Peyer's patch (tissue), 4 donors: Measurements from ENCODE around the gene DNAJB4.

ENCODE experiments used
- POLR2A ChIP-seq, 2 donors: fragments of 450-650 bp; IDR thresholded peaks; one replicate each; pipeline ENCODE4 v1.5.1; 2017; ENCODE audit warnings: antibody characterized with exemption in 2 of 2, mild to moderate bottlenecking in 2 of 2, moderate library complexity in 2 of 2
- TF ChIP-seq, protein P1 (sequence below), 6 experiments: fragments of 450-650 bp in 4 of 6; fragments of 200-600 bp in 2 of 6; sonication (generic) in 1 of 6; IDR thresholded peaks; one replicate each; pipeline ENCODE4 v1.5.1; 2017 to 2019; ENCODE audit warnings: antibody characterized with exemption in 6 of 6, mild to moderate bottlenecking in 3 of 6, moderate library complexity in 1 of 6

DNA sequence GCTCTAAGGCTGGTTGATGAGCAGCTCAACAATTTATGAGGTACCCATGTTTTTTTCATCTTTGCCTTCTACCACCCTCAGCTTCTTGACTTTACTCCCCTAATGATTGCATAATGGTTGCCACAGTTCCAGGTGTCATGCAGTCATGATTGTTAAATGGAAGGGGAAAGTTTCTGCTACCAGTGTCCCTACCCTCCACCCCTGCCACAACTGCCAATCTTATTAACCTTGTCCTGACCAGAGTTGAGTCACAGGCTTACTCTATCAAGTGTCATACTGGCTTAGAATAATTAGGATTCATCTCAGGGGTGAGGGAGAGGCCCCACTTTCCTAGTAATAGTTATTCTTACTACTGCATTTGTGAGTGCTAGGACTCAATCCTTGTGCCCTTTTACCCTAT, 17.9 kb upstream of the DNAJB4 start:
- TF ChIP-seq, protein P1, sequence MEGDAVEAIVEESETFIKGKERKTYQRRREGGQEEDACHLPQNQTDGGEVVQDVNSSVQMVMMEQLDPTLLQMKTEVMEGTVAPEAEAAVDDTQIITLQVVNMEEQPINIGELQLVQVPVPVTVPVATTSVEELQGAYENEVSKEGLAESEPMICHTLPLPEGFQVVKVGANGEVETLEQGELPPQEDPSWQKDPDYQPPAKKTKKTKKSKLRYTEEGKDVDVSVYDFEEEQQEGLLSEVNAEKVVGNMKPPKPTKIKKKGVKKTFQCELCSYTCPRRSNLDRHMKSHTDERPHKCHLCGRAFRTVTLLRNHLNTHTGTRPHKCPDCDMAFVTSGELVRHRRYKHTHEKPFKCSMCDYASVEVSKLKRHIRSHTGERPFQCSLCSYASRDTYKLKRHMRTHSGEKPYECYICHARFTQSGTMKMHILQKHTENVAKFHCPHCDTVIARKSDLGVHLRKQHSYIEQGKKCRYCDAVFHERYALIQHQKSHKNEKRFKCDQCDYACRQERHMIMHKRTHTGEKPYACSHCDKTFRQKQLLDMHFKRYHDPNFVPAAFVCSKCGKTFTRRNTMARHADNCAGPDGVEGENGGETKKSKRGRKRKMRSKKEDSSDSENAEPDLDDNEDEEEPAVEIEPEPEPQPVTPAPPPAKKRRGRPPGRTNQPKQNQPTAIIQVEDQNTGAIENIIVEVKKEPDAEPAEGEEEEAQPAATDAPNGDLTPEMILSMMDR (IDR thresholded peaks at IDR 0.05) = no peak
- no peak for TF ChIP-seq POLR2A (IDR thresholded peaks at IDR 0.05)
